HG02973 (cell line): ENCODE data around the gene MRPL47.
"Not testable (repeated sequence)": the region's sequence is repeated elsewhere in the genome, so short reads cannot be mapped to it uniquely, and the experiment has no call there.

Experiments used
- ATAC-seq: cut with Tn5 transposase; IDR thresholded peaks from one replicate; pipeline ENCODE4 v1.9.1; 2021; ENCODE audit warnings: moderate library complexity; ENCODE audit not compliant: unreplicated experiment

MRPL47 gene

DNA sequence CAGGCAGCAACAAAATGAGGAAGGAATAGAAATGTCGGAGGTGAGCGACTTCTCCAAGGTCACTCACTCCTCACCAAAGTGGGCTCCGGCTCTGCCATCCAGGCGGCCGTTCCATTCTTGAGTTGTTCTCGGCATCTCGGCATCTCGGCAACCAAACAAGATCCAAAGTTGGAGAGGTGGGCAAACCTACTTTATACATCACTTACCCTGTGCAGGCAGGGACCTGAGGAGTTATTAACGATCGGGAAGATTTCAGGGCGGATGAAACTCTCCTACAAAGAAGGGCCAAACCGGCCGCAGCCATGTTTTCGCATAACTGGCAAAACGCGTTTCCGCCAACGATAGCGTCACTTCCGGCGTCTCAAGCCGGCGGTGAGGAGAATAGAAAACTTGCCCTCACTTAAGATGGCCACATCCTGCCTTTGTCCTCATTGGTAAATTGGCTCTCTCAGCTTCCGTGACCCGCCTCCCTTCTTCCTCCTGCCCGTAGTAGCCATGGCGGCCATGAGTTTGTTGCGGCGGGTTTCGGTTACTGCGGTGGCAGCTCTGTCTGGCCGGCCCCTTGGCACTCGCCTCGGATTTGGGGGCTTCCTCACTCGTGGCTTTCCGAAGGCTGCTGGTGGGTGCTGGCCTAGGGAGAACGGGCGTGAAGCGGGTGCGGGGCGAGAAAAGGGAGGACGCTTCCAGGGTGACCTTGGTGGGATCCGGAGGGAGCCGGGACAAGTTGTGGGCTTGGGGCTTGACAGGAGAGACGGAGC is at the start of gene MRPL47, which contains the start of gene NDUFB5:
Gene MRPL47, minus strand, starts transcription at position 318 of the 758 bp plus-strand sequence. Its CDS starts 14 bp downstream, at position 304.
Gene NDUFB5, plus strand, starts transcription at position 474 of the 758 bp plus-strand sequence. Its CDS starts 22 bp downstream, at position 496.
- ATAC-seq: peak; percentile 94

DNA sequence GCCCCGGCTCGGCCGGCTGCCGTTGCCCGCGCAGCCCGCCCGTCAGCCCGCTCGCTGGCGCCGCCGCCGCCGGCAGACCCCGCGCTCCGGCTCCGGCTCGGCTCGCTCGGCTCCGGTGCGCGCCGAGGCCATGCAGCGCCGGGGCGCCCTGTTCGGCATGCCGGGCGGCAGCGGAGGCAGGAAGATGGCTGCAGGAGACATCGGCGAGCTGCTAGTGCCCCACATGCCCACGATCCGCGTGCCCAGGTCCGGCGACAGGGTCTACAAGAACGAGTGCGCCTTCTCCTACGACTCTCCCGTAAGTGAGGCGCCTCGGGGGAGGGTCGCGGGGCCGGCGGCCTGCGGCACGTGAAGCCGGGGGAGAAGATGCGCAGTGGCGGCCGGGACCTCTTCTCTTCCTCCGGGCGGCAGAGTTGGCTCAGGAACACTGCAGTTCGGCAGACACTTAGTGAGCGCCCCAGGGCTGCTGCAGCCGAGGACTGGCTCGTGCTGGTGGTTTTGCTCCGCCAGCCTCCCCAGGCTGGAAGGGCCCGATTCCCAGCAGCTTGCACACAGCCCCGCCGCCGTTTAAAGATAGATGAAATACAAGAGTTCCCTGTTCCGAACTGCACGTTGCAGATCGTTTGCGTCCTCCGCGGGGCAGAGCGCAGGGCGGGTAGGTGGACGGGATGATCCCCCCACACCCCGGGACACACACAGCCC is 48.8 kb upstream of the MRPL47 start:
- peak; percentile 55 for ATAC-seq

DNA sequence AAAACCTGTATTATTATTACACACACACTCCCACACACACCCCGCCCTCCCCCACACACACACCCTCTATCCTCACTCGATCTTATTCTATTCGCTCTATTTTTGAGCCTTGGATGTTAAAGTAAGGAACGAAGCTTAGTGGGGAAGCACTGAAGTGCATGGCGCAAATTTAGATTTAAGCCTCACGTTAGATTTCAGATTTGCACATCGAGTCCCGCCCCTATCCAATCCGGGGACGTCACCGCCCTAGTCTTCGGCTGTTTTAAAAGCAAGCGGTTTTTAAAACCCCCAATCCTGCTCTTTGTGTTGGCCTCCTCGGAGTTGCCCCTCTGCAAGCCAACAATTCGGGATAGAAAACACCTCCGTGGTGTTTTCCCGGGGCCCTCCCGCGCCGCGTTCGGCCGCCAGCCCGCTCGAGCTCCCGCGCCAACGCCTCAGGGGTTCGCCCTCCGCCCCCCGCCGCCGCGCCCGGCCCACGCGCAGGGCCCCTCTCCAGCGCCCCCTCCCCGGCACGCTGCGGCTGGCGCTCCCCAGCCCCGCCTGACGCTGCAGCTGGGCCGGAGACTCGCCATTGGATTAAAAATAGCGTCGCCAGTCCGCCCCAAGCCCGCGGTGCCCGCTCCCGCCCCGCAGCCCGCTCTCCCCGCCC is 48.1 kb upstream of the MRPL47 start, which contains the start of gene USP13:
Gene USP13, plus strand, starts transcription at position 594 of the 649 bp plus-strand sequence. CDS start 186 bp downstream, outside the sequence.
- ATAC-seq: peak; percentile 50

DNA sequence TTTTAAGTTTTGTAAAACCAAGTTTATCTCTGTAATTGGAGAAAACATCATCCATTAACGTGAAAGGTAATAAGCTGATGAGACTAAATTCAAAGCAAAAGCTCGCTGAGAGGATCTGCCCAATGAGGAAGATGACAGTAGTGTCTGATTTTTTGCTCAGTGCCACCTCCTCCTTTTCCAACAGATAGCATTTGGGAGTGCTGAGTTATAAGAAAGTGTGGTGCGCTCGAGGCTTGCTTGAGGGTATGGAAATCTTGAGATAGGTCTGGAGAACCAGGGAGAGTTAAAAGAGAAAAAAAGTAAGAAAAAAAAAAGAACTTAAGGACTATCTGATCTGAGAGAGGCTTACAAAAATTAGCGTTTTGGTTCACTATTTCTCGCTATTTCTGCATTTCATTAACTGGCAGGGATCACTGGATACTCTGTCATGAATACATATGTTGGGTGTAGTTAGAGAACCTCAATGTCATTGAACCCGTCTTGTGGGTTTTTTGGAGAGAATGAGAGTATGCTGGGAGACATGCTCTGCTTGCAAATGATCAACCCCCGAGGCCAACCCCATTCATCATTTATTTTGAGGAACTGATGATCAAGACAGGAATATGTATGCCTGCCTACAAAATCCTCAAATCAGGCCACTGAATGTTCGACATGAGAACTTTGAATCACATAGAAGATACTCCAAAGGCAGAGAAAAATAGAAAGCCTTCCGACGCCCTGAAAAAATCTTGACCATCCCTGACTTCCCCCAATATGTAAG is 47.4 kb upstream of the MRPL47 start:
- no peak for ATAC-seq

DNA sequence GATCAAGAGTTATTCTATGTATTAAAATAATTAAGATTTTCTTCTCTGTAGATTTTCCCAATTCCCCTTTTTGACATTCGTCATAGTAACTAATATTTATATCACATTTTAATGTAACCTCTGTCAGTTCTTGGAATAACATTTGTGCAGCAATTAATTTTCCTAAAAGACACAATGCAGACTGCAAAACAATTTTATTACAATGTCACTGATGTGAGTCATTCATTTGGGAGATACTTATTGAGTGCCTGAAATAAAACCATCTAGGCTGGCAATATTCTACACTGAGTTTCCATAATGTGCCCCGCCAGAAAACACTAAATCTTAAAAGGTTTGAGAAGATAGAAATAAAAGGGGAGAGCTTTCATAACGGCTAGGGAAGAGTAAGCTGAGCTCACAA is 41.7 kb upstream of the MRPL47 start:
- ATAC-seq: no peak

DNA sequence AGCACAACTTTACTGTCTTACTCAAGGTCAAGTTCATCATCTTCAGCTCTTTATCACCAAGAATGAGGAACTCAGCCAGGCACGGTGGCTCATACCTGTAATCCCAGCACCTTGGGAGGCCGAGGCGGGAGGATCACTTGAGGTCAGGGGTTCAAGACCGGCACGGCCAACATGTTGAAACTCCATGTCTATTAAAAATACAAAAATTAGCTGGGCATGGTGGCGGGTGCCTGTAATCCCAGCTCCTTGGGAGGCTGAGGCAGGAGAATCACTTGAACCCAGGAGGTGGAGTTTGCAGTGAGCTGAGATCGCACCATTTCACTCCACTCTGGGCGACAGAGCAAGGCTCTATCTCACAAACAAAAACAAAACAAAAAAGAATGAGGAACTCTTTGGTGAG is 39.4 kb upstream of the MRPL47 start:
- not testable (repeated sequence) for ATAC-seq

DNA sequence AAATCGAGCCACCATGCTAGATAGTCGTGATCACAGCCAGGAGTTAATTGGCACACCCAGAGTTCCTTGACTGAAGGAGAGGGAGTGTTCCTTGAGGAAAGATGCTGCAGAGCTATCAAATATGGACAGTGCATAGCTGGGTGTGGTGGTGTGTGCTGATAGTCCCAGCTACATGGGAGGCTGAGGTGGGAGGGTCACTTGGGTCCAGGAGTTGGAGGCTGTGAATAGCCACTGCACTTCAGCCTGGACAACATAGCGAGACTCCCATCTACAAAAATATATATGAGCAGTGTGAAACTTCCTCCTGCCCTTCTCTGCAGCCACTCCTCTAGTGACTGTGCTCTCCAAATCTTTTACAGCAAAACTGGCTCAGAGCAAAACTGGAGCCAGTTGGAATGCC is 38.4 kb upstream of the MRPL47 start:
- ATAC-seq: no peak

DNA sequence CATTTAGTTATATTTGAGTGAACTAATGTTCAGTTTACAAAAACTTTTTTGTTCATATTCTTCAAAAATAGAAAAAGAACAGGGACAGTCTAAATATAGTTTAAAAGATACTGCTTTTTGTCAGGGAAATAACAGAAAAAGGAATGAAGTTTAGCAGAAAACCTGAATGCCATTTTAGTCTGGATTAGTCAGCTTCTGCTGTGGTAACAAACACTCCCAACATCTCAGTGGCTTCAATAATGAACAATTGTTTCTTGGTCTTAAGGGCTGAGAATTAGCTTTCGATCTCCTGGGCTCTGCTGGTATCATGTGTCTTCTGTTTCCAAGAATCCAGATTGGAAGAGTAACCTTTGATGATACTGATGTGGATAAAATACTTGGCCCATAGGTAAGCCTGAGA is 36.0 kb upstream of the MRPL47 start:
- ATAC-seq: no peak

DNA sequence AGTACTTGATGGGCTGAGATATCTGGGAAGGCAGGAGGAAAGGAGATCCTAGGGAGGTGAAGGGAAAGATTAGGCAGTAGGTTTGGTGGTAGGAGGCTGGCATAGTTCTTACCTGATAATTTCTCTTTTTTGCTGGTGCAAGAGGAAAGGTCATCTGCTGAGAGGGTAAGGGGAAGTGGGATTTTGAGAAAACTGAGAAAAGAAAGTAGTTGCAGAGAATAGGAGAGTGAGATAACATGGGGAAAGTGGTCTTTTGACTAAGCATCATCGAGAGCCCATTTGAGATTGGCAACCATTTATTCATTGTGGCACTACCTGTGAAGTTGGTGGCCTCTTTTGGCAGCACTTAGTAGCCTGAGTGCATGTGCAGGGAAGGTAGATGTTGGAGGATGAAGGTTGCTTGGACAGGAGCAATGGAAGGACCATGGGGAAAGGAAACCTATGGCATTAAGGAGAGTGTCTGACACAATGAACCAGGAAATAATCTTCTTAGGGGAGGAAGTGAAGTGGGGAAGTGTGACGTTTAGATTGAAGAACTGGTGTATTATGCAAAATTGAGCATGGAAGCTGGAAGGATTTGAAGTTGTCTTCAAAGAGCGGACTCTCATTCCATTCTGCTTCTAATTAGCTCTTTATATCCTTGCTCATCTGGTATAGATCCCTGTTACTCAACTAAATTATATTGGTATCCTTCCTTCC is 26.5 kb upstream of the MRPL47 start:
- ATAC-seq: no peak

DNA sequence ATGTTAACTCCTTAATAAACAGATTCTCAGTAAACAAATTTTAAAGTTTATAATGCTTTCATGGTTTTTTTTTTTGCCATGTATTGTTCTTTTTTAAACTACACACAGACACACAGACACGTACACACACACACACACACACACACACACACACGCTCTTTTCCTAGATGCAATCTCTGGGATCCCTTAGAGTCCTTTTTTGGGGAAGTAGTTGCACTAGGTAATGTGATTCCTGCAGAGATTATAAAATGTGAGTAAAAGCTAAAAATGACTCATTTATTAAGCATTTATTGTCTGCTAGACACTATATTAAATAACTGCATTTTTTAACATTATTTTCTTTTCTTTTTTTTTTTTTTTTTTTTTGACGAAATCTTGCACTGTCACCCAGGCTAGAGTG is 20.0 kb upstream of the MRPL47 start:
- ATAC-seq: no peak

DNA sequence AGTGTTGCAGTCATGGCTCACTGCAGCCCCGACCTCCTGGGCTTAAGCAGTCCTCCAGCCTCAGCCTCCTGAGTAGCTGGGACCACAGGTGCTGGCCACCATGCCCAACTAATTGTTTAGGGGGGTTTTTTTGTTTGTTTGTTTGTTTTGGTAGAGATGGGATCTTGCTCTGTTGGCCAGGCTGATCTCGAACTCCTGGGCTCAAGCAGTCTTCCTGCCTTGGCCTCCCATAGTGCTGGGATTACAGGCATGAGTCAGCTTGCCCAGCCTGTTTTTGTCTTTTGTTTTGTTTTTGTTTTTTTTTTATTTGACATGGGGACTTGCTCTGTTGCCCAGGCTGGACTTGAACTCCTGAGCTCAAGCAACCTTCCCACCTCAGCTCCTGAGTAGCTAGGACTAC is 17.6 kb upstream of the MRPL47 start:
- no peak for ATAC-seq

DNA sequence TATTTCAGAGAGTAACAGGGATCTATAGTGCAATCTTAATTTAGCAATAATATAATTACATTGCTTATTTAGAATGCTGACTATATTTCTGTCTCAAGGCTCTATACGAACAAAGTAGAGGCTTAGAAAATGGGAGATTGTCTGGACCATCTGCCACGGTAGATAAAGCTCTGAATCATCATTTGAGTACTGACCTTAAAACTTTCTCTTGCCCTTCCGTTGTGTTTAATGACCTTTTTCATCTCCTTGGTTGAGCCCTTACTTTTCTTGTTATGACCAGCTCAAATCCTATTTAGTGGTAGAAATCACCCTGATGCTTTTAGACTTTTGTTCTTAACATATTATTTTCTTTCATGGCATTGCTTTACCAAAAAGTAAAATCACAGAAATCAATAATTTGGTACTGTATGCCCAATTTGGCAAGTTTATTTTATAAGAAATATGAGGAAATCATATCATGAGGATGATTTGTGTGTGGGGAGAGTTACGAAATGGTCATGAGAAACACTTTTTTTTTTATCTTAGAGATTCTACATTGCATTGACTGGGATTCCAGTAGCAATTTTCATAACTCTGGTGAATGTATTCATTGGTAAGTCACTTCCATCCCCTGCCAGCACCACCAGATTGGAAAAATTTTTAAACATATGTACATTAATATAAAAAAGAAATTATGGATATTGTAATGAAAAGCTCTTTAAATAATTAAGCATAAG is 11.2 kb upstream of the MRPL47 start:
- ATAC-seq: no peak

DNA sequence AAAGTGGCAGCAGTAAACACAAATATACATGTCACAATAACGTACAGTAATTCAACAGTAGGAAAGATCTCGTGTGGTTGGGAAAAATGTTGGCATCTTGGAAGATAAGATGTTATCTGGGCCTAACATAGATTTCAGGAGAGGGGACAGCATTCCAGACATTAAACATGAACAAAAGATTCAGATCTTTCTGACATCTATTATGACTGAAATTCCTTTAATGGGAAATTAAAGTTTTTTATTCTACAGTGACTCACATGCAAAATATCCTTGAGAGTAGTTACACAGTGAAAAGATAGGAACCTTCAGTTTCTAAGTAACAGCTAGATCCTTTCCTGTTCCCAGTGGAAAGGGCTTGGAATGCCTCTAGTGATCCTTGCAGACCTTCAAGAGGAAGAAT is 9.4 kb upstream of the MRPL47 start:
- ATAC-seq: no peak

DNA sequence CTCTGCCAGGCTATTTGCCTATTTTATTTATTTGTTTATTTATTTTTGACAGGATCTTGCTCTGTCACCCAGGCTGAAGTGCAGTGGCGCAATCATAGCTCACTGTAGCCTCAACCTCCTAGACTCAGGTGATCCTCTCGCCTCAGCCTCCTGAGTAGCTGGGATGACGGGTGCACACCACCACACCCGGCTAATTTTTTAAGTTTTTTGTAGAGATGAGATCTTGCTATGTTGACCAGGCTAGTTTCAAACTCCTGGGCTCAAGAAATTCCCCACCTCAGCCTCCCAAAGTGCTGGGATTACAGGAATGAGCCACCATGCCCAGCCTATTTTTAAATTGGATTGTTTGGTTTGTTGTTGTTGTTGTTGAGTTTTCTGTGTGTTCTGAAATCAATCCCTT is 5.6 kb upstream of the MRPL47 start:
- ATAC-seq: no peak

DNA sequence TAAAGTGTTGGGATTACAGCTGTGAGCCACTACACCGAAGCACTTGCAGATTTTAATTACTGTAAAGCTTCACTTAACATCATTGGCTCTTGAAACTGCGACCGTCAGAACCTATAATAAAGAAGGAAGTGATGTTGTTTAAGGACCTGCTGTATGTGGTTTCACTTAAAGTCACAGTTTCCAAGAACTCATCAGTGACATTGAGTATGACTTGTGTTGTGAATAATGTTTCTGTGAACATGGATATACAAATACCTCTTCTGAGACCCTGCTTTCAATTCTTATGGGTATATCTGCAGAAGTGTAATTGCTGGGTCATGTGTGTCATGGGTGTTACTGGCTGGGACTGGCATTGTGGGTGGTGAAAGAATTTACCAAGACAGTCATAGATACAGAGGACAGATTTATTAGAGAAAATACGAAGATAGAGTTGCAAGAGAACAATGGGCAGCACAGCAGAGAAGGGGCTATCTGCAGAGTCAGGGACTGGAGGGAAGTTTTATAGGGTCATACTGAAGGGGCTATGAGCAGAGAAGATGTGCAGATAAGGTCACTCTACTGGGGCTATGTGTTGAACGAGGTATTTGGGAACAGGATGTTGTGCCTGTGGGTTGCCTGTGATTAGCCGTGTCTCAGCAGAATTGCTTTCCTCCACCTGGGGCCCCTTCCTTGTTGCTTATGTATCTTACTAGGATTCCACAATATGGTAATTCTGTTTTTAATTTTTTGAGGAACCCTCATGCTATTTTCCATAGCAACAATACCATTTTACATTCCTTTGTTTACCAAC is 4.7 kb upstream of the MRPL47 start:
- peak; percentile 59 for ATAC-seq

DNA sequence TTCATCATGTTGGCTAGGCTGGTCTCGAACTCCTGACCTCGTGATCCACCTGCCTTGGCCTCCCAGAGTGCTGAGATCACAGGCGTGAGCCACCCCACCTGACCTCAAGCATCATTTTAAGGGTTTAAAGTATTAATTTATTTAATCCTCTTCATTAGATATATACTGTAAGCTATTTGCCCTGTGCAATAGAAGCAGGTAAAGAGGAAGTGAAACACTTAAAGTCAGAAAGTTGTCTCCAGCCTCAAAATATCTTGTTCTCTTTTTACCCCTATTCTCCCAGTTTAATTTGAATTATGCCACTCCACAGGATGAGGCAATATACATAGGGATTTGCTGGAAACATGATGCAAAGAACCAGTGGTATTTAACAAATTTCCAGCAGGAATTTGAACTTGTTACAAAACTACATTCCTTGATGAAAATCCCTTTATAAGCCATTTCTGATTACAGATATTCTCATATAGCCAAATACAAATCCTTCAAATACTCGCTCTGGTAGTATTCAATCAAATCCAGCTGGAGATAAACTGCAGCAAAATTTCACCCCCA is 2.2 kb upstream of the MRPL47 start:
- peak; percentile 13 for ATAC-seq

DNA sequence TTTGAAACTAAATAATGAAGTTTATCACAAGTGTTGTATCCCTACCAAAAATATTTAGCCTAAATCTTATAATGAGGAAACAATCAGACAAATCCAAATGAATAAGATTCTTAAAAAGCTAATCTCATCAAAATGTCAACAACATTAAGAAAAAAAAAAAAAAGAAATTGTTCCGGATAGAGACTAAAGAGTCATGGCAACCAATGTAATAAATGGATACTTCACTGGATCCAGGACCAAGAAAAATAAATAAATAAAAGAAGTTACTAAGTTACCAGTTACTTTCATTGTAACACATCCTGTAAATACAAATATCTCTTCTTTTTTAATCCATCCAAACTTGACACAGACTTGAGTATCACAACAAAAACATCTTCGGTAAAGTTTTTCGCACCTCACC is 607 bp downstream of the MRPL47 start:
- no peak for ATAC-seq

DNA sequence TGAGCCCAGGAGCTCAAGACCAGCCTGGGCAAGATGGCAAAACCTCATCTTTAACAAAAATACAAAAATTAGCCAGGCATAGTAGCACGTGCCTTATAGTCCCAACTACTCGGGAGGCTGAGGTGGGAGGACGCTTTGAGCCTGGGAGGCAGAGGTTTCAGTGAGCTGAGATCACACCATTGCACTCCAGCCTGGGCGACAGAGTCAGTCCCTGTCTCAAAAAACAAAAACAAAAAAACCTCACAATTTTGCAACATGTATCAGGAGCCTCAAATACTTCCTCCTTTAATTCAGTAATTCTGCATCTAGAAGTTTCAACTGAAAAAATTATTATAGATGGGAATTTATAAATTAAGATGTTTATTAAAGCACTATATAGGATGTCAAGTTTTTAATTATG is 1.1 kb downstream of the MRPL47 start:
- ATAC-seq: no peak

DNA sequence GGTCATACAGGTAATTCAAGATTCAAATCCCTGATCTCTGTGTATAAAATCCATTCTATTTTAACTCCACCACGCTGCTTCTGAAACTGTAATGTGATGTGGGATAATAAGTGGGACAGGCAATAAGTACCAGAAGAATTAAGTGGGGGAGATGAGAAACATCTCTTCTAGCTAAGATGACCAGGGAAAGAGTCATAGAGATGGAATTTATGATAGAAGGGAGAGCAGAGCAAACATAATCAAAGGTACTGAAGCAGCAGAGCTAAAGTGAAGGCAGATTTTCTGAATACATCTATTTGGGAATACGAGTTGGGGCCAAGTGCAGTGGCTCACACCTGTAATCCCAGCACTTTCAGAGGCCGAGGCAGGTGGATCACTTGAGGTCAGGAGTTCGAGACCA is 4.9 kb downstream of the MRPL47 start:
- no peak for ATAC-seq
